ENCODE results near the gene CHMP4B. TPM values are rescaled to one million over a fixed set of nuclear protein-coding genes. Genes with fewer than 3 reads are reported as not detected.

Gene CHMP4B
- total RNA-seq, 2 donors from 2014 or later, result 75.7 to 85.8 TPM

DNA sequence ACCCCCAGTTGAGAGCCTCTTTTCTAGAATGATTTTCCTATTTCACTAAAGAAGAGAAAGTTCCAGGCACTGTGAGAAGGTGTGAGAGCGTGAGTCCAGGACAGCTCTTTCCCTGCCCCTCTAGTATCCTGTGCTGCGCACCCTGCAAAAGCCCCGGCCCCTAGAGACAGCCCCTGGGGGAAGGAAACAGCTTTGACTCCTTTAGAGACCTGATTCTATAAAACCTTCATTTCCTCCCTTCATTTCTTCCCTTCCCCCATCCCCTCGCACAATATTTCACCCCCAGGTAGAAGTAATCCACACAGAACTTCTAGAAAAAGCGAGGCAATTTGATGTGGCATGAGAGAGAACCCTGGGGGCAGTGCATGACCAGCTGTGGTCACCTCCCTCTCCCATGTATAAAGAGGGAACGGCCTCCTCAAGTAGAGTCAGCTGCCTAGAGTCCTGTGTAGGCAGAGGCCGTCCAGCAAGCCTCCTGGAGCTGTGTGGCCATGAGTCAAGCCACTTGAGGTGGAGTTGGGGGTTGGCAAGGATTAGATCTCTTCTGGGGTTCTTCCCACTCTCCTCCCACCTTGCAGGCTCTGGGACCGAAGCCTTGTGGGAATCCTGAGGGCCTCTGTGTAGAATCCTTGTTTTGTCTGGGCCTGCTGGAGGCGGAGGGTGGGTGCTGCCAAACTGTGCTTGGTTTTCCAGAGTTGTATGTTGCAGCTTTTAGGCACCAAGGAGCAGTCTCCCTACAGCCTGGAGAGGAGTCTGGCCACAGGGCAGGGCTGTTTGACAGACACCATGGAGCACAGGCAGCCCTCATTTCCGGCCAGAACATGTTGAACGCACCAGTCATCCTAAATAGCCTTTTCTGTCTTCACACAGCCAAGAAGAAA is 41.7 kb downstream of the CHMP4B start:
- no peak for DNase-seq (ENCODE audit: low spot score)
- WGBS, result 85% methylated on average over 11 of the region's 11 CpGs
- Histone ChIP-seq H3K27ac (no peak overlapping the region), H3K36me3 (peaks cover 0 to 3% of the 10 kb centered on the region in 2 donors), H3K4me3 (no peak overlapping the region), H3K9me3 (no peaks in the 10 kb centered on the region), H3K4me1 (replicated peaks) (no peaks in the 10 kb centered on the region), H3K27me3 (replicated peaks; ENCODE audit: insufficient read depth) (no peaks in the 10 kb centered on the region)
- intact Hi-C loops (cut with DNase I), result no loop called here
- no peak for TF ChIP-seq POLR2AphosphoS5 (IDR thresholded peaks at IDR 0.05)
- no peak for TF ChIP-seq CTCF (IDR thresholded peaks at IDR 0.05)
- TF ChIP-seq POLR2A (IDR thresholded peaks at IDR 0.05), result no peak

DNA sequence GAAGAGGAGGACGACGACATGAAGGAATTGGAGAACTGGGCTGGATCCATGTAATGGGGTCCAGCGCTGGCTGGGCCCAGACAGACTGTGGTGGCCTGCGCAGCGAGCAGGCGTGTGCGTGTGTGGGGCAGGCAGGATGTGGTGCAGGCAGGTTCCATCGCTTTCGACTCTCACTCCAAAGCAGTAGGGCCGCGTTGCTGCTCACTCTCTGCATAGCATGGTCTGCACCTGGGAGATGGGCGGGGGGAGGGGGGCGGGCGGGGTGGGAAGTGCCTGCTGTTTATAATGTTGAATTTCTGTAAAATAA is 42.3 kb downstream of the CHMP4B start:
- Histone ChIP-seq H3K4me1 (replicated peaks) (no peaks in the 10 kb centered on the region), H3K27me3 (replicated peaks; ENCODE audit: insufficient read depth) (no peaks in the 10 kb centered on the region), H3K4me3 (no peak overlapping the region), H3K36me3 (peaks cover 0 to 3% of the 10 kb centered on the region in 2 donors), H3K27ac (no peak overlapping the region), H3K9me3 (no peaks in the 10 kb centered on the region)
- intact Hi-C loops (cut with DNase I), result no loop called here
- no peak for DNase-seq (ENCODE audit: low spot score)
- no peak for TF ChIP-seq POLR2AphosphoS5 (IDR thresholded peaks at IDR 0.05)
- WGBS, result 91% methylated on average over 13 of the region's 14 CpGs

DNA sequence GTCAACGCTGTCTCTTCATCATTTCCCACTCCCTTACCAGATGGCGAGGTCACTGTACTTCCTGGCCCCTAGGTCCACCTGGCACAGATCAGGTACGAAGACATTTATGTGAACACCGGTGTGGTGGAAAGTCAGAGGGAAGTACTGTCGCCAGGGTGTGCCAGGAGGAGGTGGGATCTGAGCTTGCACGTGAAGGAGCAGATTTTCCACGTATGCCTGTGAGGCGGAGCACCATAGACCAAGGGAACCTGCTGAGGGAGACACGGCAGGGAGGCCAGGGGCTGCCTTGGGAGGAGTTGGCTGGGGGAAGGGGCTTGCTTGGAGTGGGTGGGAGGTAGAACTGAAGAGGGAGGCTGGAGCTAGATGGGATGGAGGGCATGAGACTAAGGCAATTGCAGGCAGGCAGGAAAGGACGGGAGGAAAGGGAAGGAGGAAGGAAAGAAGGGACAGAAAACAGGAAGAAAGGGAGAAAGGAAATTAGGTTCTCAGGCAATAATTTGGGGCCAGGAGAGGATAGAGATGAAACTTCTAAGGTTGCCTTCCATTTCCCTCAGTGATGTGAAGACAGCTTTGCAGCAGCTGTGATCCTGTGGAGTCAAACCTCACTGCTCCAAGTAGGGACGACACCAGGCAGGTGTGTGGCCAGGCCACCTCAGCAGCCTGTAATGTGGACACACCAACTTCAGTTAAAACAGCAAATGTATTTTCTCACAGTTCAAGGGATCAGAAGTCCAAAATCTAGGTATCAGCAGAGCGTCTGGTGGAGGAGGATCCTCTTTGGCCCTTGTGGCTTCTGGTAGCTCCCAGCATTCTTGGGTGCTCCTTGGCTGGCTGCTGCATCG is 46.8 kb downstream of the CHMP4B start:
- Histone ChIP-seq H3K4me3 (no peak overlapping the region), H3K4me1 (replicated peaks) (no peaks in the 10 kb centered on the region), H3K36me3 (peaks cover 0 to 3% of the 10 kb centered on the region in 2 donors), H3K27me3 (replicated peaks; ENCODE audit: insufficient read depth) (no peaks in the 10 kb centered on the region), H3K9me3 (no peaks in the 10 kb centered on the region), H3K27ac (no peak overlapping the region)
- DNase-seq (ENCODE audit: low spot score), result no peak
- 76% methylated on average over 13 of the region's 13 CpGs for WGBS
- intact Hi-C loops (cut with DNase I), result no loop called here
- TF ChIP-seq POLR2AphosphoS5 (IDR thresholded peaks at IDR 0.05) (no peak), POLR2A (IDR thresholded peaks at IDR 0.05) (no peak), CTCF (IDR thresholded peaks at IDR 0.05) (no peak)

GRCh38 chr20:33858666-33859065 is 47.5 kb downstream of the CHMP4B start:
- DNase-seq (ENCODE audit: low spot score), result no peak
- peaks cover 0 to 3% of the 10 kb centered on the region in 2 donors for H3K36me3 ChIP-seq
- H3K4me3 ChIP-seq, result no peak overlapping the region
- 92% methylated on average over 4 of the region's 4 CpGs for WGBS
- intact Hi-C loops (cut with DNase I), result no loop called here
- H3K4me1 ChIP-seq (replicated peaks), result no peaks in the 10 kb centered on the region
- no peak overlapping the region for H3K27ac ChIP-seq
- H3K9me3 ChIP-seq, result no peaks in the 10 kb centered on the region
- TF ChIP-seq POLR2AphosphoS5 (IDR thresholded peaks at IDR 0.05) (no peak), POLR2A (IDR thresholded peaks at IDR 0.05) (no peak), CTCF (IDR thresholded peaks at IDR 0.05) (no peak)
- H3K27me3 ChIP-seq (replicated peaks; ENCODE audit: insufficient read depth), result no peaks in the 10 kb centered on the region

DNA sequence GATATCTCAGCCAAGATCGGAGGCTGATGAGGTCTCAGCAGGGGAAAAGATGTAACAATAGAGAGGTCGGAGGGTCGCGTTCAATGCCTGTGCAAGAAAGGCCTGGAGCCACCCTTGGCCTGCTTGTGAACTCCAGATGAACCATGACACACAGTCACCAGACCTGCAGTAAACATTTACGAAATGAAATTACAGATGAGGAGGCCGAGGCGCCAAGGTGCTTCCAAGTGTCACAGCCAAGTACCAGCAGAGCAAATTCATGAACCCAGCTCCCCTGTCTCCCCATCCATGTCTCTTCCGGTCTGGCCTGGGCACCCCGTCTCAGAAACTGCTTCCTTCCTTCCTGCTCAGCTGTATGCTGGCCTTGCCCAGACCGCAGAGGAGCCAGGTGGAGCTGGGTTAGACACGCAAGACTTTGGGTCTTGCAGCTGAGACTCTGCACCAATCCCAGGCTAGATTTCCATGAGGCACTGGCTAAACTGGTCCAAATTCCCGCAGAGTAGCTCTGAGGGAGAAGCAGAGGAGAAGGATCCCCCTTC is 48.1 kb downstream of the CHMP4B start:
- Histone ChIP-seq H3K9me3 (no peaks in the 10 kb centered on the region), H3K4me1 (replicated peaks) (no peaks in the 10 kb centered on the region), H3K4me3 (no peak overlapping the region), H3K36me3 (peaks cover 0 to 3% of the 10 kb centered on the region in 2 donors), H3K27ac (no peak overlapping the region), H3K27me3 (replicated peaks; ENCODE audit: insufficient read depth) (no peaks in the 10 kb centered on the region)
- intact Hi-C loops (cut with DNase I), result no loop called here
- TF ChIP-seq POLR2AphosphoS5 (IDR thresholded peaks at IDR 0.05) (no peak), CTCF (IDR thresholded peaks at IDR 0.05) (no peak), POLR2A (IDR thresholded peaks at IDR 0.05) (no peak)
- WGBS, result 69% methylated on average over 11 of the region's 12 CpGs
- DNase-seq (ENCODE audit: low spot score), result no peak
